HG02981 (cell line): ENCODE results near the gene CCDC136.

Experiments
- ATAC-seq: cut with Tn5 transposase; IDR thresholded peaks from one replicate; pipeline ENCODE4 v1.9.1; 2021; ENCODE audit warnings: mild to moderate bottlenecking, moderate library complexity; ENCODE audit not compliant: unreplicated experiment

Gene CCDC136

GRCh38 chr7:128801667-128802418, 10.1 kb downstream of the CCDC136 start:
- no peak for ATAC-seq

- no peak for ATAC-seq
These were observed 12.7 kb downstream of the CCDC136 start for GRCh38 chr7:128804484-128804883.

GRCh38 chr7:128805225-128805624, 13.5 kb downstream of the CCDC136 start:
- no peak for ATAC-seq

GRCh38 chr7:128807191-128807590, 15.4 kb downstream of the CCDC136 start:
- ATAC-seq, result no peak

GRCh38 chr7:128809363-128809762, 17.6 kb downstream of the CCDC136 start:
- ATAC-seq, result no peak

GRCh38 chr7:128810473-128810872, 18.7 kb downstream of the CCDC136 start:
- no peak for ATAC-seq

GRCh38 chr7:128810997-128811396, 19.2 kb downstream of the CCDC136 start:
- no peak for ATAC-seq

GRCh38 chr7:128811631-128812430, 20.1 kb downstream of the CCDC136 start:
- no peak for ATAC-seq

GRCh38 chr7:128812514-128813168, 20.9 kb downstream of the CCDC136 start:
- ATAC-seq, result no peak

GRCh38 chr7:128814499-128814898, 22.7 kb downstream of the CCDC136 start:
- no peak for ATAC-seq

GRCh38 chr7:128815289-128815942, 23.6 kb downstream of the CCDC136 start:
- no peak for ATAC-seq

GRCh38 chr7:128818694-128819093, 26.9 kb downstream of the CCDC136 start:
- ATAC-seq, result no peak

GRCh38 chr7:128821724-128822123, 30.0 kb downstream of the CCDC136 start:
- no peak for ATAC-seq

GRCh38 chr7:128826512-128826911, 34.7 kb downstream of the CCDC136 start:
- no peak for ATAC-seq

GRCh38 chr7:128826916-128827247, 35.1 kb downstream of the CCDC136 start:
- ATAC-seq, result no peak

- no peak for ATAC-seq
These were observed 35.6 kb downstream of the CCDC136 start for GRCh38 chr7:128827248-128827958.

- ATAC-seq, result no peak
These were observed 36.4 kb downstream of the CCDC136 start for GRCh38 chr7:128827971-128828711.

- no peak for ATAC-seq
These were observed 37.8 kb downstream of the CCDC136 start for GRCh38 chr7:128829391-128830166.
